Measurements from ENCODE around the gene CNOT3. TPM values are rescaled to one million over a fixed set of nuclear protein-coding genes. Genes with fewer than 3 reads are reported as not detected.

The CNOT3 gene
- total and polyA plus RNA-seq, 9 of the 15 experiments (the other 6 are each of a cell fraction or from before 2014, with no cell fraction given): 0.27 to 60.4 (median 9.9) TPM

DNA sequence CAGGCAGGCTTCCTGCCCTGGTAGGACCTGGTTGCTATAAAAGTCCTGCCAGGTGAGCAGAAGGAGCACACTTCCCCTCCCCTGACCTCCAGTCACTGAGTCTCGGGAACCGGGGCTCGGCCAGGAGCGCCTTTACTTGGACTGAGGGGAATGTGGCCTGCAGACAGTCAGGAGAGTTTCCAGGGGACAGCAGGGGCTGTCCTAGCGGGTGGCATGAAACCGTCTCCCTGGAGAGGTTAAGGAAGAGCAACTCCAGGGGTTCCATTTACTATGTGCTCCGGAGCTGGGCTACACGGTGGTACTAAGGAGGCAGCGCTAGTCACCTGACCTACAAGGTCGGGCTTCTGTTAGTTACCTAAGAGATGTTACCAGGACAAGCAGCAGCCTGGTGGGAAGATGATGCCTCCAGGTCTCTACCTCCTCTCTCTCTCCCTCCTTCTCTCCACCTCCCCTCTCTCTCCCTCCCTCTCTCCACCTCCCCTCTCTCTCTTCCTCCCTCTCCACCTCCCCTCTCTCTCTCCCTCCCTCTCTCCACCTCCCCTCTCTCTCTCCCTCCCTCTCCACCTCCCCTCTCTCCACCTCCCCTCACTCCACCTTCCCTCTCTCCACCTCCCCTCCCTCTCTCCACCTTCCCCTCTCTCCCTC, 4.1 kb upstream of the CNOT3 start (continued):
- TF ChIP-seq CREBBP (IDR thresholded peaks at IDR 0.05; ENCODE audit: low read depth, low read length): peak; percentile 42

DNA sequence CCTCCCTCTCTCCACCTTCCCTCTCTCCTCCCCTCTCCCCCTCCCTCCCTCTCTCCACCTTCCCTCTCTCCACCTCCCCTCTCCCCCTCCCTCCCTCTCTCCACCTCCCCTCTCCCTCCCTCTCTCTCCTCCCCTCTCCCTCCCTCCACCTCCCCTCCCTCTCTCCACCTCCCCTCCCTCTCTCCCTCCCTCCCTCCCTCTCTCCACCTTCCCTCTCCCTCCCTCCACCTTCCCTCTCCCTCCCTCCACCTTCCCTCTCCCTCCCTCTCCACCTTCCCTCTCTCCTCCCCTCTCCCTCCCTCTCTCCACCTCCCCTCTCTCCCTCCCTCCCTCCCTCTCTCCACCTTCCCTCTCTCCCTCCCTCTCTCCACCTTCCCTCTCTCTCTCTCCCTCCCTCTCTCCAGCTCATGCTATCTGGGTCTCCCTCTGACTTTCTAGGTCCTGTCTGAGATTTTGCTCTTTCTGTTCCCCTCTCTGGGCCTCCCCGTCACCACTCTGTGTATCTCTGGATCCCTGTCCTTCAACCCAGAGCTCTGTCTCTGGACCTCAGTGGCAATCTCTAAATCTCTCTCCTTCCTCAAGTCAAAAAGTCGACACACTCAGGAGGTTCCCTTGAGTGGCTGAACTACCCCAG, 3.5 kb upstream of the CNOT3 start:
- H3K9me3 ChIP-seq (replicated peaks; ENCODE audit: control insufficient read depth, insufficient read depth, low read depth, low read length): no peaks in the 10 kb centered on the region
- peaks cover 10 to 18% of the 10 kb centered on the region in 2 experiments; a peak in 4 of 5 replicates for H3K4me1 ChIP-seq (replicated peaks in 1 of 2; ENCODE audit: control insufficient read depth in 2 of 2, insufficient read depth in 2 of 2, low read length in 2 of 2)
- FAIRE-seq (no peak), DNase-seq (ENCODE audit: extremely low read depth in 1 of 4, low spot score in 3 of 4) (no peak), ATAC-seq (no peak)
- H4K20me1 ChIP-seq (replicated peaks; ENCODE audit: control insufficient read depth, insufficient read depth, low read length): no peaks in the 10 kb centered on the region; the same call in 1 of the 2 replicates
- no peak overlapping the region for H2AFZ ChIP-seq (ENCODE audit: low read depth, low read length)
- intact Hi-C loops (cut with micrococcal nuclease): no loop called here
- peaks cover 15% of the 10 kb centered on the region for H3K79me2 ChIP-seq (ENCODE audit: control insufficient read depth, insufficient read depth, low read length)
- peaks cover 4% of the 10 kb centered on the region for H3K9me1 ChIP-seq (ENCODE audit: control insufficient read depth, insufficient read depth, low read length)
- no TSS peak for BruUV-seq (replicated peaks)
- POLR2A ChIA-PET: no interaction called here
- TF ChIP-seq RCOR1 (IDR thresholded peaks at IDR 0.05; ENCODE audit: borderline replicate concordance in 1 of 2, low read depth in 2 of 2, low read length in 2 of 2) (no peak), DEAF1 (CRISPR knock-in tag; IDR thresholded peaks at IDR 0.05) (no peak), ZNF3 (CRISPR knock-in tag; IDR thresholded peaks at IDR 0.05) (no peak), TGIF2 (CRISPR knock-in tag; IDR thresholded peaks at IDR 0.05) (no peak), ZNF79 (CRISPR knock-in tag; IDR thresholded peaks at IDR 0.05; ENCODE audit: low read depth) (no peak), ZNF398 (CRISPR knock-in tag; IDR thresholded peaks at IDR 0.05) (no peak), TEAD2 (tag; IDR thresholded peaks at IDR 0.05) (no peak), HNRNPLL (IDR thresholded peaks at IDR 0.05; ENCODE audit: low read depth, low read length, poor library complexity, severe bottlenecking) (no peak), FOXM1 (IDR thresholded peaks at IDR 0.05; ENCODE audit: low read depth) (no peak), FOXM1 (CRISPR knock-in tag; IDR thresholded peaks at IDR 0.05; ENCODE audit: low read depth) (no peak), NFE2L1 (tag; IDR thresholded peaks at IDR 0.05; ENCODE audit: borderline replicate concordance, low read depth) (no peak), NR1H2 (CRISPR knock-in tag; IDR thresholded peaks at IDR 0.05) (no peak), NEUROD1 (IDR thresholded peaks at IDR 0.05; ENCODE audit: borderline replicate concordance, low read depth, low read length, partially characterized antibody) (no peak), ZNF445 (CRISPR knock-in tag; IDR thresholded peaks at IDR 0.05; ENCODE audit: low read depth) (no peak), PPARD (CRISPR knock-in tag; IDR thresholded peaks at IDR 0.05) (no peak)
- no peaks in the 10 kb centered on the region for H3K27me3 ChIP-seq (ENCODE audit: control insufficient read depth in 2 of 2, insufficient read depth in 2 of 2, low read length in 2 of 2)
- 44% methylated on average over 2 of the region's 2 CpGs for WGBS (ENCODE audit: insufficient coverage, low coverage, missing lambda C conversion rate)
- no peak overlapping the region for H3K9ac ChIP-seq (ENCODE audit: insufficient read depth in 1 of 2, low read depth in 2 of 2, low read length in 2 of 2)
- in situ Hi-C loops (cut with MboI): no loop called here
- no peak overlapping the region for H3K4me2 ChIP-seq (ENCODE audit: insufficient read depth, low read length)
- CTCF ChIA-PET (ENCODE audit: low intra/inter-chr PET ratio): no interaction called here
- H3K4me3 ChIP-seq: no peak overlapping the region
- H3K27ac ChIP-seq (ENCODE audit: extremely low read depth, low read depth, low read length): no peak overlapping the region
- H3K36me3 ChIP-seq (ENCODE audit: control insufficient read depth, insufficient read depth, low read length): peaks cover 26% of the 10 kb centered on the region; the same call in 2 of the 3 replicates

Data from K562 (cell line).